ENCODE data around the gene SYT7. TPM values are rescaled to one million over a fixed set of nuclear protein-coding genes. Genes with fewer than 3 reads are reported as not detected.

The SYT7 gene
- total RNA-seq, 1 experiment from 2014 or later, result 0.12 TPM

- DNase-seq (ENCODE audit: low spot score), result no peak
Measured at GRCh38 chr11:61518032-61518795, 62.7 kb downstream of the SYT7 start.

- DNase-seq (ENCODE audit: low spot score), result no peak
Measured at GRCh38 chr11:61516675-61517572, 64.0 kb downstream of the SYT7 start.

GRCh38 chr11:61516191-61516590, 64.7 kb downstream of the SYT7 start:
- DNase-seq (ENCODE audit: low spot score), result no peak

GRCh38 chr11:61515686-61516085, 65.2 kb downstream of the SYT7 start:
- DNase-seq (ENCODE audit: low spot score), result no peak

- no peak for DNase-seq (ENCODE audit: low spot score)
Measured at GRCh38 chr11:61514050-61514917, 66.6 kb downstream of the SYT7 start.

GRCh38 chr11:61513143-61513765, 67.6 kb downstream of the SYT7 start:
- no peak for DNase-seq (ENCODE audit: low spot score)

GRCh38 chr11:61512435-61512834, 68.4 kb downstream of the SYT7 start:
- no peak for DNase-seq (ENCODE audit: low spot score)

- no peak for DNase-seq (ENCODE audit: low spot score)
Measured at GRCh38 chr11:61511383-61511782, 69.5 kb downstream of the SYT7 start.

GRCh38 chr11:61510974-61511373, 69.9 kb downstream of the SYT7 start:
- no peak for DNase-seq (ENCODE audit: low spot score)

- DNase-seq (ENCODE audit: low spot score), result no peak
Measured at GRCh38 chr11:61510166-61510919, 70.5 kb downstream of the SYT7 start.

GRCh38 chr11:61509043-61510029, 71.5 kb downstream of the SYT7 start:
- no peak for DNase-seq (ENCODE audit: low spot score)

- no peak for DNase-seq (ENCODE audit: low spot score)
Measured at GRCh38 chr11:61507962-61508861, 72.7 kb downstream of the SYT7 start, which contains the start of gene LRRC10B. LRRC10B (plus strand) TSS chr11:61508749; CDS start chr11:61508999, 250 bp downstream.

GRCh38 chr11:61507012-61507768, 73.7 kb downstream of the SYT7 start:
- DNase-seq (ENCODE audit: low spot score), result no peak

- DNase-seq (ENCODE audit: low spot score), result no peak
Measured at GRCh38 chr11:61505640-61506155, 75.2 kb downstream of the SYT7 start.

GRCh38 chr11:61505106-61505505, 75.8 kb downstream of the SYT7 start:
- no peak for DNase-seq (ENCODE audit: low spot score)

GRCh38 chr11:61503135-61503770, 77.6 kb downstream of the SYT7 start:
- DNase-seq (ENCODE audit: low spot score), result no peak

GRCh38 chr11:61502522-61502921, 78.4 kb downstream of the SYT7 start:
- no peak for DNase-seq (ENCODE audit: low spot score)

Measured in A172 (cell line).